GM12872 (cell line): ENCODE measurements around the gene HES5.

Experiments
- TF ChIP-seq, protein P1 (sequence below): IDR thresholded peaks from 3 replicates; pipeline ENCODE4 v1.5.1; 2011; ENCODE audit warnings: low read depth, mild to moderate bottlenecking, low read length, moderate library complexity; ENCODE audit not compliant: insufficient read depth

Gene HES5, protein sequence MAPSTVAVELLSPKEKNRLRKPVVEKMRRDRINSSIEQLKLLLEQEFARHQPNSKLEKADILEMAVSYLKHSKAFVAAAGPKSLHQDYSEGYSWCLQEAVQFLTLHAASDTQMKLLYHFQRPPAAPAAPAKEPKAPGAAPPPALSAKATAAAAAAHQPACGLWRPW

DNA sequence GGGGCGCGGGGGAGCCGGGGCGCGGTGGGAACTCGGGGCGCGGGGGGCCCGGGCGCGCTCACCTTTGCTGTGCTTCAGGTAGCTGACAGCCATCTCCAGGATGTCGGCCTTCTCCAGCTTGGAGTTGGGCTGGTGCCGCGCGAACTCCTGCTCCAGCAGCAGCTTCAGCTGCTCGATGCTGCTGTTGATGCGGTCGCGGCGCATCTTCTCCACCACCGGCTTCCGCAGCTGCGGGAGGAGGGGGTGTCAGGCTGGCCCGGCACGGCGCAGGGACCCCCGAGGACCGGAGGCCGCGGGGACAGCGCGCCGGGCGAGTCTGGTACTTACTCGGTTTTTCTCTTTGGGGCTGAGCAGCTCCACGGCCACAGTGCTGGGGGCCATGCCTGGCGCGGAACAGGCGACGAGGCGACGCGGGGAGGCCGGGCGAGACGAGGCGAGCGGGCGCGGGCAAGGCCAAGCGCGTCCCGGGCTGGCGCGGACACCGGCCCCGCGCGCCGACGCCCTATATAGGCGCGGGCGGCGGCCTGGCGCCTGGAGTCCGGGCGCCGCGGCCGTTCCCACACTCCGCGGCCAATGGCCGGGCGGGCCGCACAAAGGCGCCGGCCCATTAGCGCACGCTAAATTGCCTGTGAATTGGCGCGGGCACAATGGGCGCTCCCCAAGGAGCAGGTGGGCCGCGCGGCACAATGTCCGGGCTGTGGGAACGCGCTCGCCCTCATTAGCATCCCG is at the start of gene HES5:
TSS of gene HES5 (minus strand) at position 480 of the 729 bp plus-strand sequence. CDS start at position 381, 99 bp downstream.
- TF ChIP-seq, protein P1, sequence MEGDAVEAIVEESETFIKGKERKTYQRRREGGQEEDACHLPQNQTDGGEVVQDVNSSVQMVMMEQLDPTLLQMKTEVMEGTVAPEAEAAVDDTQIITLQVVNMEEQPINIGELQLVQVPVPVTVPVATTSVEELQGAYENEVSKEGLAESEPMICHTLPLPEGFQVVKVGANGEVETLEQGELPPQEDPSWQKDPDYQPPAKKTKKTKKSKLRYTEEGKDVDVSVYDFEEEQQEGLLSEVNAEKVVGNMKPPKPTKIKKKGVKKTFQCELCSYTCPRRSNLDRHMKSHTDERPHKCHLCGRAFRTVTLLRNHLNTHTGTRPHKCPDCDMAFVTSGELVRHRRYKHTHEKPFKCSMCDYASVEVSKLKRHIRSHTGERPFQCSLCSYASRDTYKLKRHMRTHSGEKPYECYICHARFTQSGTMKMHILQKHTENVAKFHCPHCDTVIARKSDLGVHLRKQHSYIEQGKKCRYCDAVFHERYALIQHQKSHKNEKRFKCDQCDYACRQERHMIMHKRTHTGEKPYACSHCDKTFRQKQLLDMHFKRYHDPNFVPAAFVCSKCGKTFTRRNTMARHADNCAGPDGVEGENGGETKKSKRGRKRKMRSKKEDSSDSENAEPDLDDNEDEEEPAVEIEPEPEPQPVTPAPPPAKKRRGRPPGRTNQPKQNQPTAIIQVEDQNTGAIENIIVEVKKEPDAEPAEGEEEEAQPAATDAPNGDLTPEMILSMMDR: no peak

DNA sequence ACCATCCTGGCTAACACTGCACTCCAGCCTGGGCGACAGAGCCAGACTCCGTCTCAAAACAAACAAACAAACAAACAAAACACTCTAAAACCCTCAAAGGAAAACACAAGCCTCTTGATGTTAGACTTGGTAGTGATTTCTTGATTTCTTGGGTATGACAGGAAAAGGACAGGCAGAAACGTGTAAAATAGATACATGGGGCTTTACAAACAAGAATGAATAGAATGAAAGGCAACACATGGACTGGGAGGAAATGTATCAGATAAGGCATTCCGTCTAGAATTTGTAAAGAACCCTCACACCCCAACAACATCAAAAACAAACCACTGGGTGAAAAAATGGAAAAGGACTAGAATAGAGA is 48.7 kb upstream of the HES5 start:
- TF ChIP-seq, protein P1: no peak

DNA sequence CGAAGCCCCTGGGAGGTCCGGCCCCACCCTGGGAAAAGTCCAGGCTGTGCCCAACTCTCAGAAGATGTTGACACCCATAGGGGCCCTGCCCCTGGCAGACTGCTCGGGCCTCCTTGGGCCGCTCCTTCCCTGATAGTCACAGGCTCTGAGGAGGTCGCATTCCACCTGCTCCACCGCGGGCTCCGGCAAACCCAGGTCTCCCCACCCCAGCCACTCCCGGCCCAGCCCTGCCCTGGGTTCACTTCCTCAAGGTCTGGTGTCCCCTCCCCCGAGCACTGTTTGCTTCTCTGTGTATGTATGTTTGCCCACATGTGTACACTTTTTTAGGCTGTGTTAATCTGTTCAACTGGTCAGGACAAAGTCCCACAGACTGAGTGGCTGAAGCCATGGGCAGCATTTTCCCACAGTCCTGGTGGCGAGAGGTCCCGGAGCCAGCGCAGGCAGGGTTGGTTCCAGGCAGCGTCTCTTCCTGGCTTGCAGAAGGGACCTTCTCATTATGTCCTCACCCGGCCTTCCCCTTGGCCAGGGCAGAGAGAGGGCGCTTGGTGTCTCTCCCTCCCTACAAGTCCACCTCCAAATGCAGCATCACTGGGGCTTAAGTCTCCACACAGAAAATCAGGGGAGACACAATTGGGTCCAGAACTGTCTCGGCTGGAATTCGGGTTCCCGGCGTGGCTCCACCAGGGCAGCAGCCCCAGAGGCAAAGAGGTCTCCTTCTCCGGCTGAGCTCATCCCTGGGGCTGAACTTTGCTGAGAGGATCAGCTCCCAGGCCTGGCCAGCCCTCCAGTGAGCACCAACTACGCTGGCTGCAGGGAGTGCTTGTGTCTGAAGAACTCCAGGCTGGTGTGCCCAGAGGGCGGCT is 46.0 kb upstream of the HES5 start:
- TF ChIP-seq, protein P1: no peak

DNA sequence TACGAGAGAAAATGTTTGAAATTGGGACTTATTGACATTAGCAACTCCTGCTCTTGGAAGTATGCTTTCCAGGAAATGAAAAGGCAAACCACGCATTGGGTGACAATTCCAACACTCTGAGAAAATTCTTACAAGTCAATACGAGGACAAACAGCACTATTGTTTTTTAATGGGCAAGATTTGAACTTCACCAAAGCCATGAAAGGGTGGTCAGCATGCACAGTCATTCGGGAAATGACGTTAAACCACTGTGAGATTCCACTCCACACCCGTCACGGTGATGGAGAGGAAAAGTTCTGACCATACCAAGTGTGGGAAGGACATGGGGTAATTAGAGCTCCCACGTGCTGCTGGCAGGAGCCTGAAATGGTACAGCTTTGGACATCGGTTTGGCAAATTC is 44.3 kb upstream of the HES5 start:
- TF ChIP-seq, protein P1: no peak

DNA sequence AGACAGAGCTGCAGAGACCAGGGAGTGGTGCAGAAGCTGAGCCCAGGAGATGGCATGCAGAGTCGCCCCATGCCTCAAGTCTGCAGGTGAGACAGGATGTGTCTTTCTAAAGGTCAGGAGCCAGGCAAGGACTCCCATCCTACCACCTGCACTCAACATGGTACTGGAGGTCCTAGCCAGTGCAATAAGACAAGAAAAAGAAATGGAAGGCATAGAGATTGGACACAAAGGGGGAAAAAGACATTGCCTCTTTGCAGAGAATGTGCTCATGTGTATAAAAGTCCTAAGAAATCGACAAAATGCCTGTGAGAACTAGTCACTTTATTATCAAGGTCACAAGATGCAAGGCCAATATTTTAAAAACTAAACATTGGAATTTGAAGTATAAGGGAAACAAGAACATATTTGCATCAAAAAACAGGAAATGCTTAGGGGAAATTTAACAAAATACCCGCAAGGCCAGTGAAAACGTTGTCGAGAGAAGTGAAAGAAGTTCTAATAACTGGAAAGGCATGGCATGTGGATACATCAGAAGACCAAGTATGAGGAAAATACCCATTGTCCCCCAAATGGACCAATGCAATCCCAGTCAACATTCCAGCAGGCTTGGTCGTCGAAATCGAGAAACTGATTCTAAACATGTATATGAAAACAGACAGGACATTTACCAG is 43.3 kb upstream of the HES5 start:
- TF ChIP-seq, protein P1: no peak

DNA sequence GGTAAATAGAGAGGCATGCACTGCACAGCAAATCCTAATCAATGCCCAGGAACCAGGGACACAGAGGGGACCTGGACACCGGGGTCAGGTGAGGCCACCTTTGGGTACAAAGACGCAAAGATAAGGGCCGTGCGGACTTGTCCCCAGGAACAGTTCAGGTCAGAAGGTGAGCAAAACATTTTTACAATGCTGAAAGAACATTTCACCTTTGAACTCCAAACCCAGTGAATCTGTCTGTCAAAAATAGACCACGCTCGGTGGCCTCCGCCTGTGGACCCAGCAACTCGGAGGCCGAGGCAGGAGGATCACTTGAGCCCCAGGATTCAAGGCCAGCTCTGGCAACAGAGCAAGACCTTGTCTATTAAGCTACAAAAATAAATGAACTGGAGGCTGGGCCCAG is 41.3 kb upstream of the HES5 start:
- TF ChIP-seq, protein P1: no peak

DNA sequence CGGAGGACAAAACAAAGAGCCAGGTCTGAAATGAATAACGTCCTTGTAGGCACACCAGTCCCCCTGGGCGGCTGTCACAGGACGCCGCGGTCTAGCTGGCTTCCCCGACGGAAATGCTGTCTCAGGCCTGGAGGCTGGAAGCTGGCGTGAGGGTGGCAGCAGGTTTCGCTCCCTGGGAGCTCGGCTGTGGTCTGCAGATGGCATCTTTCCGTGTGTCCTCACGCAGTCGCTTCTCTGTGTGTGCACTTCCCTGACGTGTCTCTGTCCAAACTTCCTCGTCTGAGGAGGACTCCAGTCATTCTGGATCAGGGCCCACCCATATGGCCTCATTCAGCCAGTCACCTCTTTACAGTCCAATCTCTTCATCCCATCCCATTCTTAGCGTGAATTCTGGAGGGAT is 40.3 kb upstream of the HES5 start:
- TF ChIP-seq, protein P1: no peak
